ENCODE measurements around the gene RNF214.
"Not testable (repeated sequence)": the region's sequence is repeated elsewhere in the genome, so short reads cannot be mapped to it uniquely, and the experiment has no call there.

RNF214 gene

GRCh38 chr11:117315285-117316196 is 83.1 kb downstream of the RNF214 start:
- no peak for DNase-seq (ENCODE audit: low spot score)

GRCh38 chr11:117316197-117316961 is 83.9 kb downstream of the RNF214 start, which contains the start of gene BACE1:
Gene BACE1 (minus strand): TSS chr11:117316256. CDS start chr11:117315795, 461 bp downstream.
- DNase-seq (ENCODE audit: low spot score), result peak; percentile 90

- no peak for DNase-seq (ENCODE audit: low spot score)
Observed at GRCh38 chr11:117318738-117319137, 86.3 kb downstream of the RNF214 start.

- no peak for DNase-seq (ENCODE audit: low spot score)
Observed at GRCh38 chr11:117319214-117319840, 86.9 kb downstream of the RNF214 start.

GRCh38 chr11:117327255-117327566 is 94.7 kb downstream of the RNF214 start:
- not testable (repeated sequence) for DNase-seq (ENCODE audit: low spot score)

- peak; percentile 96 for DNase-seq (ENCODE audit: low spot score)
Observed at GRCh38 chr11:117327567-117328374, 95.3 kb downstream of the RNF214 start, which contains the start of gene CEP164. Gene CEP164 (plus strand): TSS chr11:117327854. CDS start chr11:117338587, 10,733 bp downstream.

GRCh38 chr11:117328375-117329010 is 96.0 kb downstream of the RNF214 start:
- DNase-seq (ENCODE audit: low spot score), result no peak

- no peak for DNase-seq (ENCODE audit: low spot score)
Observed at GRCh38 chr11:117332843-117333242, 100.4 kb downstream of the RNF214 start.

GRCh38 chr11:117333917-117334316 is 101.4 kb downstream of the RNF214 start:
- no peak for DNase-seq (ENCODE audit: low spot score)

GRCh38 chr11:117334896-117335295 is 102.4 kb downstream of the RNF214 start:
- DNase-seq (ENCODE audit: low spot score), result no peak

- DNase-seq (ENCODE audit: low spot score), result no peak
Observed at GRCh38 chr11:117335399-117335798, 102.9 kb downstream of the RNF214 start.

Data from globus pallidus (tissue), 1 donor.